Body of pancreas (tissue), 4 donors: ENCODE measurements around the gene ZNF431.

ENCODE experiments used
- CTCF ChIP-seq, 7 experiments: fragments of 450-650 bp in 4 of 7; fragments of 200-600 bp in 3 of 7; sonication (generic) in 3 of 7; IDR thresholded peaks; one replicate each; pipeline ENCODE4 v1.5.1; 2016 to 2019; ENCODE audit warnings: antibody characterized with exemption in 7 of 7
- POLR2A ChIP-seq, 3 donors: fragments of 450-650 bp; IDR thresholded peaks; one replicate each; pipeline ENCODE4 v1.6.1; 2016; ENCODE audit warnings: antibody characterized with exemption in 3 of 3, mild to moderate bottlenecking in 2 of 3

DNA sequence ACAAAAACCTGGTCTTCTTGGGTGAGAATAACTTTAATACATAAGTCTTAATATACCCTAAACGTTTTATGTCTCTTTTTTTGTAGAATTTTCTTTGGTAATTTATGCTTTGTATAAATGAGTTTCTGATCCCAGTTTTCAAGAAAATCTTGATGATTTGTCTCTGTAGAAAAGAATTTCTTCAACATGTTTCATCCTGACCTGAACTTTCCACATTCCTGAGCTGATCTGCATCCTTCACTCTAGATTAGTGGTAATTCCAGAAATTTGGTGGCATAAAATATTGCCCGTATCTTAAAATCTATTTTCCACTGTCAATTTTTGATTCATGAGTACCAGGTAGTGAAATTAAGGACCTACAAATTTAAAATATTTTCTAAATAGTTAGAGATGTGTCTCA, 43.5 kb upstream of the ZNF431 start:
- TF ChIP-seq CTCF (IDR thresholded peaks at IDR 0.05) (no peak), POLR2A (IDR thresholded peaks at IDR 0.05) (no peak)
